Measurements from ENCODE around the gene TEAD2. TPM values are rescaled to one million over a fixed set of nuclear protein-coding genes. Genes with fewer than 3 reads are reported as not detected.

The TEAD2 gene
- total and polyA plus RNA-seq, 10 of the 15 experiments (the other 5 are each of a cell fraction or from before 2014, with no cell fraction given): 0.04 to 0.26 (median 0.11) TPM; not detected in 3

- no peak for TF ChIP-seq E2F8 (IDR thresholded peaks at IDR 0.05; ENCODE audit: low read depth, partially characterized antibody)
- TF ChIP-seq SMARCA5 (IDR thresholded peaks at IDR 0.05): 0 out of 2 replicates have a peak, but pooled peaks have one; percentile 18
- no peak for TF ChIP-seq ZBTB11 (CRISPR knock-in tag; IDR thresholded peaks at IDR 0.05)
- peak; percentile 36; the same call in 1 of the 2 replicates for TF ChIP-seq SMC3 (IDR thresholded peaks at IDR 0.05; ENCODE audit: borderline replicate concordance, low read length)
Observed at GRCh38 chr19:49327878-49328544, 34.2 kb downstream of the TEAD2 start (continued).
